CD4-positive, alpha-beta T cell treated with Interleukin-6 for 4 hours (primary cell): ENCODE measurements around the gene SLC29A3.

Experiments
- DNase-seq: peaks from one replicate; pipeline ENCODE4 v3.0.0-alpha.2; 2020; ENCODE audit warnings: mixed read lengths

The SLC29A3 gene

DNA sequence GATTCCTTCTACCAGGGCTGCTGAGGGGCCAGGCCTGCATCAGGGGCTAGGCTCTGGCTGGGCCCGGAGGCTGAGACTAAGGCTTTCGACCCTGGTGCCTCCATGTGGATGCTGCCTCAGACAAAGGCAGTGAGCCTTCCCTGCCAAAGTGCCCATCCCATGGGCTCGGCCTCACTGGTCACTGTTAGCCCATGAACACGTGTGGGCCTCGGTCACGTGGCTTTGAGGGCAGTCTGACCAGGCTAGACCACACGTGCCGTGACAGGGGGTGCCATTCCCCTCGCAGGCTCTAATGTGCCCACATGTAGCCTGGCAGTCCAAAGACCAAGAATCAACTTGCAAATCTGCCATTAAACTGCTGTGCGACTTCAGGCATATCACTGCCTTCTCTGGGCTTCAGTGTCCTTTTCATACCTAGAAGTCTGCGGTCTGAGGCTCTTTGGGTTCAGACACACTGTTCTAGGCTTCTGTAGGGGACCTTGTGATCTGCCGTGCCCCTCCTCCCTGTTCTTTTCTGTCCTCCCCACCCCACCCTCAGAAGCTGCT lies 17.6 kb upstream of the SLC29A3 start:
- no peak for DNase-seq

DNA sequence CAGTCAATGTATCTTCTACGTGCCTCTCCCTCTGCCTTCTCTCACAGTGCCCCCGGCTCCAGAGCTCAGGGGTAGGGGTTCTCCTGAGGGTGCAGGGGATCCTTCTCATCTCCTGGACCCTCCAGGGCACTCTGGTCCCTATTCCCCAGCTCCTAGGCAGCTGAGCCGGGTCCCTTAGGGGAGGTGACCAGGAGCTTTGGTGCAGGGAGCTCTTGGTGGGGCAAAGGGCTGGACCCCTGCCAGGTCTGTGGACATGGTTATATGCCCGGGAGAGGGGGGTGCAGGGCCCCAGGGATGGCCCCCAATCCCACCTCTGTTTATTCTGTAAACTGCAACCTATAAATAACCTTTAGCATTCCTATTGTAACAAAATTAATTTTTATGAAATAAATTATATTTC lies 16.6 kb upstream of the SLC29A3 start:
- DNase-seq: no peak

GRCh38 chr10:71302874-71303568 lies 16.0 kb upstream of the SLC29A3 start:
- DNase-seq: no peak

- DNase-seq: no peak
These were observed 15.5 kb upstream of the SLC29A3 start for GRCh38 chr10:71303569-71303907.

DNA sequence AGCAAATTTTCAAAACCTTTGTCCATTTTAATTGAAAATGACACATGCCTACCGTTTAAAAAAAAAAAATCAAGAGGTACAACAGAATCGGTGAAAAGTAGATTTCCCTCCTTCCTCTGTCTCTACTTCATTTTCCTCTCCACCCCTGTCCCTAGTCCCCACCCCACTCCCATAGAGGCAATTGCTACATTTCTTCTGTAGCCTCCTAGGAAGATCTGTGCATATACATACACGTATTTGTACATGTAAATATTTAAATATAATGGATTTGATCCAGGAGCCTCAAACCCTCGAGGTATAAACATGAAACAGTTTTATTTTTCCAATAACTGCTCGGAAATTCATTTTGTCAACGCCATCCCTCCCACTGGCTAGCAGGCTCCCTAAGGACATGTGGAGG lies 14.1 kb upstream of the SLC29A3 start:
- no peak for DNase-seq

GRCh38 chr10:71306979-71307378 lies 12.1 kb upstream of the SLC29A3 start:
- no peak for DNase-seq

GRCh38 chr10:71307469-71308085 lies 11.5 kb upstream of the SLC29A3 start:
- no peak for DNase-seq

DNA sequence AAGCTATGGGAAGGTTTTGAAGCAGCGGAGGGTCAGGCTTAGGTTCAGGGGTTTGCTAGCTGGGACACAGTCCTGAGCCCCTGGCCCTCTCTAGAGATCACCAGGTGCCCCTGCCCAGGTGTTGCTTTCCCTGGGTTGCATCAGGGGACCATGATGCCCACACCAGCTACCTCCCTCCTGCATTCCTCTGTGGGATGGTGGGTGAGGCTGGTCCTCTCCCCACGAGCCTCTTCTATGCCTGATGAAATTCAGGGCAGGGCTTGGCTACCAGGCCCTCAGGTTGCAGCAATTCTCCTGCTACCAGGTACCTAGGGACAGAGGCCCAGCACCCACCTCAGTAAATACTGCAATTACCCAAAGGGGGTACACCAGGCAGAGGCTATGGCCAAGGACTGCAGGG lies 10.8 kb upstream of the SLC29A3 start:
- DNase-seq: no peak

- DNase-seq: no peak
These were observed 10.1 kb upstream of the SLC29A3 start for GRCh38 chr10:71308985-71309384.

- no peak for DNase-seq
These were observed 9.1 kb upstream of the SLC29A3 start for GRCh38 chr10:71309919-71310318.

- no peak for DNase-seq
These were observed 6.8 kb upstream of the SLC29A3 start for GRCh38 chr10:71312220-71312619.

- DNase-seq: no peak
These were observed 6.0 kb upstream of the SLC29A3 start for GRCh38 chr10:71312811-71313789.

DNA sequence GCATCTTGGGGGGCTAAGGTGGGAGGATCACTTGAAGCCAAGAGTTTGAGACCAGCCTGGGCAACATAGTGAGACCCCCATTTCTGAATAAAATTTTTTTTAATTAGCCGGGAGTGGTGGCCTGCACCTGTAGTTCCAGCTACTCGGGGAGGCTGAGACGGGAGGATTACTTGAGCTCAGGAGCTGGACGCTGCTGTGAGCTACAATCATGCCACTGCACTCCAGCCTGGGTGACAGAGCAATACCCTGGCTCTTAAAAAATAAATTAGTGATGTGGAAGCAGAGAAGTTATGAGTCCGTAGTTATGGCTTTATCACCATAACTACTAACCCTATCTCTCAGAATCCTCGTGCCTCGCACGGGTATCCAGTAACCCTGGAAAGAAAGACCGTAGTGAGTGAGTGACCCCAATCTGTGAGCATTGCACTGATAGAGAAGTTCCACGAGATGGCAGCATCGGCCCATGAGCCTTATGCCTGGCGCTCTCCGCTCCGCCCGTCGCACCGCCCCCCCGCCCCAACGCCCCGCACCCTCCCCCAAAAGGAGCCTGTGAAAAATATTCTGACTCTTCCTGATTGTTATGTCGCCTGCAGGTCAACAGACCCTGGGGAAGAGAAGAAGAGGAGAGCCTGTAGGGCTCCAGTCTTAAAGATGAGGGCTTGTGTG lies 4.9 kb upstream of the SLC29A3 start:
- DNase-seq: peak; percentile 79

DNA sequence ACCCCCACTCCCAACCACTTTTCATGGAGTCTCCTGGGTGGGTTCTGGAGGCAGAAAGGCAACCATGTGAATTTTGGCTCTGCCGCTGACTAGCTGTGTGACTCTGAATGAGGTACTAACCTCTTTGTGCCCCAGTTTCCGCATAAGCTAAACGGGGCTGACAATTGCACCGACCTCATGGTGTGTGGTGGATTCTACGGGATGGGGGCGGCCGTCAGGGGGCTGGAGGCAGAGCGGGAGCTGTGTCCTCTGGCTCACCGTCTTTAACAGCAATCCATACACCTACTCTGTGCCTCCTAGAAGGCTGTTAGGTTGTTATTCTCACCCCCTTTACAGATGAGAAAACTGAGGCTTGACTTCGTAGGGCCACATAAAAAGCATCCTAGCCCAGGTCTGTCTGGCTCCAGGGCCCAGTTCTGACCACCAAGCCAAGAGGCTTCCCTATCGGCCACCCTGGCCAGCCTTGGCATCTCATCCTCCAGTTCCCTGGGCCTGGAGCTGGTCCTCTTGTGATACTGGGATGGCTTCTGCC lies 4.3 kb upstream of the SLC29A3 start:
- no peak for DNase-seq

DNA sequence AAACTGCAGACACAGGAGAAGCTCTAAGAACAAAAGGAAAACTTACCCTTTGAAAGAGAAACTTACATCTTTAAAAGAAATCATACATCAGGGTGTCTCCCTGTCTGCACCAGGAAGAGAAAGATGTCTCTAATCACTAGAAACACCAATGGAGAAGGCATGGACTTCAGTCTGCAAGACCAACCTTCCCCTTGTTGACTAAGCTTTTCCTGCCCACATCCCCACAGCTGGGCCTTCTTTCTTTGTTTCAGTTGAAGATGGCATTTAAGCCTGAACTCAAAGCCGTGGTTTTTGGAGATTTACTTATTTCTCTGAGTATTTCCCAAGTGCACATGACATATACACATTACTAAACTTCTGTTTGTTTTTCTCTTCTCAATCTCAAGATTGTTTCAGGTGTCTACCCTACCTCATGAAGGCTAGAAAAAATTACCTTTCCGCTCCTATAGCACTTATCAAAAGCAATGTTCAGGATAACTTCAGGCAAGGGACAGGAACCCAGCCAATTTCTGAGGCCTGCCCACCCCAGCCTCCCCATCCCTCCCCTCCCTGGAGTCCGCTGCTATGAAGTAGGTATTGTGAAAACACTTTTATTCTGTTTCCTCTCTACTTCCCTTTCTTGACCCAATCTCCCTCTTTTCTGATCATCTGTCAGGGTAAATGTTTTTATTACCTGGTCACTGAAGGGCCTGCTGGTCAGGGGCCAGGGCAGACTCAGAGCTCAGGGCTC lies 2.8 kb upstream of the SLC29A3 start:
- DNase-seq: no peak

DNA sequence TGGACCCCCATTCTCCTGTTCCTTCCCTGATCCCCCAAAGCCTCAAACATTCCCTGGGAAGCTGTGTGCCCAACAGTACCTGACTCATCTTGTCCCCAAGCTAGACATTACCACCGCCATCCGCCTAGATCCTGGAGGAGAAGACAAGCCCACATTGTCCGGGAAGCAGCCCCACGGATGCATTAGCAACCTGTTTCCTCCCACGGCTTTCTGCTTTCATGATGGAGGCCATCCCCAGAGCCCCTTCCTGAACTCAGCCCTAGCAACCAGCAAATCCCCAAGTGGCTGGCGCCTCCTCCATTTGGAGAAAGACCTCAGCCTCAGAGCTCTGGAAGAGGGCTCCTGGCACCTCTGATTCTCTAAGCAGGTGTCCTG lies 2.3 kb upstream of the SLC29A3 start:
- DNase-seq: no peak

DNA sequence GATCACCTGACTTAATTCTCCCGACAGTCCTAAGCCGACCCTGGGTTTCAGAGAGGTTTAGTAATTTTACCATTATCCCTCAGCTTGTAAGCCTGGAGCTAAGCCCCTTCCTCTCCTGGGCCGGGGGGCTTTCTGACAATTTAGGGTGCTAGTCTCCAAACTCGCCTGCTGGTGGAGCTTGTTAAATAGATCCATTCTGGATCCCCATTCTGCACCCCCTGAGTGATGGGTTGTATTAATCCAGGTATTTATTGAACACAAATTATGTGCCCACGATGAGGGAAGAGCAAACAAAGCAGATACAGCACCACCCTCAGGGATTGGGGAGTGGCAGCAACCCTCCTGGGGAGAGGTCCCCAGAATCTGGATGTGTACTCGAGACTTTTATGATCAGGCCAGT lies 1.3 kb upstream of the SLC29A3 start:
- no peak for DNase-seq

DNA sequence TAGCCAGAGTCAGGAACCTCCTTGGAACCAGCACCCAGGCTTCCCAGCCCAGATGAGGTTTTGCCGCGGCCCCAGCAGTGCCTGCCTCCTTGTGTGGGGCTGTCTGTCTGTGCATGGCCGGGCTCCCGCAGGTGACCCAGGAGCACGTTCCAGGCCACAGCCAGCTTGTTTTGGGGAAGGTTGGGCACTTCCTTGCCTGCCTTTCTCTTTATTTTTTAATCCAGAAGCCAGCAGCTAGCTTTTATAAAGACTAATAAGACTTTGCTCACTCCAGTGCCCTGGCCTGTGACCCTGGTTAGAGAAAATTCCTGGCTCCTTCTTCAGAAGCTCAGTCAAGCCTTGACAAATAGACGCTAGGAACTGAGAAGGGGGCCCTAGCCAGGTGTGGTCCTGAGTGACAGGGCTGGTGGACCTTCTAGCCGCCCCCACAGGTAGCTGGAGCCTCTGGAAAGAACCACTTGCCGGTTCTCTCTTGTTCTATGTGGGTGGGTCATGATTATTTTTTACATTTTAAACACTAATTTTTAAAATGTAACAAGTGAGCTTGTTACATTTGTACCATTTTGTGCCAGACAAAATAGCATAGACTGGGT lies 837 bp downstream of the SLC29A3 start:
- DNase-seq: no peak

DNA sequence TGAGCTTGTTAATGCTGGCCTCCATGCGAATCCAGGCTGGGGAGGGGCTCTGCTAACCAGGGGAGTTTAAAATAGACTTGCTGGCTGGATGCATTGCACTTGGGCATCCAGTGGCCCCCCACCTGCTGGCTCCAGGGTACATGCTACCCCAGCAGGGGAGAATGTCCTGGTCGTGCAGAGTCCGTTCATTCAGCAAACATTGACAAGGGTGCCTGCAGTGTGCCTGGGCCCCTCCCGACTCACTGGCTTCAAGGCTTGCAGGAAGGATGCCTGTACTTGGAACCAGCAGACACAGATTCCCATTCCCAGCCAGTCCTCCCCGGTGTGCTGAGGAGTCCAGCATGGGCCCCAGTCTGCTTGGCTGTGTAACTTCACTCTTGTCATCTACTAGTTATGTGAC lies 1.5 kb downstream of the SLC29A3 start:
- no peak for DNase-seq

GRCh38 chr10:71321386-71321785 lies 2.3 kb downstream of the SLC29A3 start:
- DNase-seq: no peak

DNA sequence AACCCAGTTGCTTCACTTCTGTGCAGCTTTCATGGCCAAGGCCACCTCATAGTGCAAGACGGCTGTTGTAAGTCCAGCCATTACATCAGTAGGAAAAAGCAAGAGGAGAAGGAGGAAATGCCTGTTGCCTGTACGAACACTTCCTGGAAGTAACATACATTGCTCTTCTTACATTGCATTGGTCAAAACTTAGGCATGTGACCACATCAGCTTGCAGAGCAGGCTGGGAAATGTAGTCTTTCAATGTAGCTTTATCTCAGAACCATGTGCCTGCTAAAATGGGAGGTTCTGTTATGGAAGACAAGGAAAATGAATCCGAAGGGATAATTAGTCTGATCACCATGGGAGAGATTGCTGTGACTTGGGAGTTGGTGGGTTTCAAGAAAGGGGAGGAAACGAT lies 4.3 kb downstream of the SLC29A3 start:
- no peak for DNase-seq

- no peak for DNase-seq
These were observed 5.7 kb downstream of the SLC29A3 start for GRCh38 chr10:71324743-71325142.
